Islet of Langerhans (tissue), 1 donor: ENCODE results near the gene SLC28A2.
"Not testable (repeated sequence)": the region's sequence is repeated elsewhere in the genome, so short reads cannot be mapped to it uniquely, and the experiment has no call there.

Experiments used
- FAIRE-seq: peaks from one replicate; lab custom pipeline; 2011; peaks lifted over from hg19 to GRCh38; lab: Jason Lieb, UNC

SLC28A2 gene, protein sequence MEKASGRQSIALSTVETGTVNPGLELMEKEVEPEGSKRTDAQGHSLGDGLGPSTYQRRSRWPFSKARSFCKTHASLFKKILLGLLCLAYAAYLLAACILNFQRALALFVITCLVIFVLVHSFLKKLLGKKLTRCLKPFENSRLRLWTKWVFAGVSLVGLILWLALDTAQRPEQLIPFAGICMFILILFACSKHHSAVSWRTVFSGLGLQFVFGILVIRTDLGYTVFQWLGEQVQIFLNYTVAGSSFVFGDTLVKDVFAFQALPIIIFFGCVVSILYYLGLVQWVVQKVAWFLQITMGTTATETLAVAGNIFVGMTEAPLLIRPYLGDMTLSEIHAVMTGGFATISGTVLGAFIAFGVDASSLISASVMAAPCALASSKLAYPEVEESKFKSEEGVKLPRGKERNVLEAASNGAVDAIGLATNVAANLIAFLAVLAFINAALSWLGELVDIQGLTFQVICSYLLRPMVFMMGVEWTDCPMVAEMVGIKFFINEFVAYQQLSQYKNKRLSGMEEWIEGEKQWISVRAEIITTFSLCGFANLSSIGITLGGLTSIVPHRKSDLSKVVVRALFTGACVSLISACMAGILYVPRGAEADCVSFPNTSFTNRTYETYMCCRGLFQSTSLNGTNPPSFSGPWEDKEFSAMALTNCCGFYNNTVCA

DNA sequence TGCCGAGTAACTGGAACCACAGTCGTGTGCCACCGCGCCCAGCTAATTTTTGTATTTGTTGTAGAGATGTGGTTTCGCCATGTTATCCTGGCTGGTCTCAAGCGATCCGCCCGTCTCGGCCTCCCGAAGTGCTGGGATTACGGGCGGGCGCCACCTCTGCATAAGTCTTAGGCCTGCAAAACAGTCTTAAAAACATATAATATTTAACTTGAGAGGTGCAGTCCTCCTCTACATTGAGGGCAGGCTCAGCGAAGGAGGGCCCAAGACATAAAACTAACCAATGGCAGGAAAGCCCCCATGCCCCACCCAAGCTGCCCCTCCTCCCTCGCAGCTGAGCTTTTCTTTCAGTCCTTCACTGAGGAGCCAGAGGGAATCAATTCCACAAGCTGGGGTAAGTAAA is at the start of gene SLC28A2:
Gene SLC28A2 (plus strand): TSS at position 347 of the 400 bp plus-strand sequence. CDS start 982 bp downstream, outside the sequence.
- FAIRE-seq, result no peak

DNA sequence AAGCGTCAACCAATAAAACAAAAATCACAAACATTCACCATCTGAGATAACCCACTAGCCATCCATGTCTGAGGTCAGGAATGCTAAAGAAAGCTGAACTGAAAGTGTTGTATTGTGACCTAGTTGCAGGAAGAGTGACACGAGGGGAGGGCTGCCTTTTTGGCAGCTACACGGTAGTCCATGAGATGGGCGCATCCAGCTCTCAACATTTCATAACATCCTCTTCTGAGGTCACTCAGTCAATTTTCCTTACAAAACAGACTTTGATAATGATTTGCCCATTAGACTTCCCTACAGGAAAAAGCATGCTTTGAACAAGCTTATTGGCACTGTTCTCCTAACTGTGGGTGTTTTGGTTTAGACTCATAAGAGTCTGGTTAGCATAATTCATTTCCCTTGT is 48.9 kb upstream of the SLC28A2 start:
- FAIRE-seq, result no peak

DNA sequence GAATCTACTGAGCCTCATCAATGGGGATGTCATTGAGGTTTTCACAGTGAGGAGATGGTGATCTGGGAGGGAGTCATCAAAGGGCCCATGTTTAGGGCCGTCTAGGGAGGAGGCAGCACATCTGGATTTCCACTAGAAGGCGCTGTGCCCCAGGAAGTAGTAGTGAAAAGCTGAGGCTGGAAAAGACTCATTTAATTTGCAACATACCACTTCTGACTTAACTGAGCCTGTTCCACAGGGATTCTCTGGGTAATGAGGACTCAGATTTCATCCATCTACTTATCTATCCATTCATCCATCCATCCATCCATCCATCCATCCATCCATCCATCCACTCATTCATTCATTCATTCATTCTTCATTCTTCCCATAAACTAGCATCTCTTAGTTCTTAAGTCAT is 46.8 kb upstream of the SLC28A2 start:
- no peak for FAIRE-seq

DNA sequence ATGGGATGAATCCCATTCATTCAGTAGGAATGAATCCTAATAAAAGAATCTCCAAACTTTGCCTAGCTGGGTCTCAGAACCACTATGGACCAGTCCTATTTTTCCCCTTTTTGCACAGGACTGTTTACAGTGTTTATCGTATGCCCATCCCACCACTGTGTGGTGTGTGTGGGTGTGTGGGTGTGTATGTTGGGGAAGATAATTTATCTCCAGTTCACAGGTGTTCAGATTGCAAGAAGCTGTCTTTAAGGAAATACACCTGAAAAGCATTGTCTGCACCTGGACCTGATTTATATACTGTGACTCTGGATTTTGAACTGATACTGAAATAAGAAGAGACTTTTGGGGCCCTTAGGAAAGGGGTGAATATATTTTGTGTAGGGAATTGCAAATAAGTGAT is 39.5 kb upstream of the SLC28A2 start:
- no peak for FAIRE-seq

DNA sequence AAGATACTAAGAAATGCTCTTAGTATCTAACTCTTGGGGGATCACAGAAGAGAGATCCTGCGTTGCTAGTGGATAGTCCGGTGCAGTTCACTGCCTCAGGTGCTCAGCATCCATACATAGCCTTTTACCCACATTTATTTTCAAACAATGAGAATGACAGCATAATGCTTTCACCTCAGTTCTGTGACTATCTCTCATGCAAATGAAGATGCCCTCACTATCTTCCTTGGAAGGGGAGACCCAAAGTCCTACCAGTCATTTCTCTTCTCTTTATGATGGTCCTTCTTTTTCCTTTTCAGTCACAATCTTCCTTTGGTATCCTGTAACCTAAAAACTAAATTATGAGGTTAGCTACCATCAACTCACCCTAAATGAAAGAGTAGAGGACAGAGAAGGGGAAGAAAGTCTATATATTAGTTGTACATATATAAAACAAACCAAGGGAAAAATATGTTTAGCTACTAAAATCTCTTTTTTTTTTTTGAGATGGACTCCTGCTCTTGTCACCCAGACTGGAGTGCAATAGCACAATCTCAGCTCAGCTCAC is 30.9 kb upstream of the SLC28A2 start:
- no peak for FAIRE-seq

DNA sequence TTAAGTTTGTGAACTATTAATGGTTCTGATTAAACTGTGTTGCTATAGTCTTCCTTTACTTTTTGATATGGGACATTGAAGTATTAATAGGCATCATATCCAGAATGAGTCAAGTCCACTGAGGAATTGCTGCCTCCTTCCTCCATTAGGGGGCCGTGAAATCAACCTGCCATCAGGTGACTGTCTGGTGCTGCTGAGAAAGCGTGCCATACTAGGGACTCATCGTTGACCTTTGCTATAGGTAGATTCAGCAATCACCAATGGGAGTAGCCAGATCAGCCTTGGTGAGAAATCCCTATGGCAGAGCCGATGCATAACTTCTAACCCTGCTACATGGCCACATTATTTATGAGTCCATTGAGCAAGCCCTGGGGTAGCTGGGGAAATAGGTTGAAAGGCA is 30.1 kb upstream of the SLC28A2 start:
- FAIRE-seq, result no peak

DNA sequence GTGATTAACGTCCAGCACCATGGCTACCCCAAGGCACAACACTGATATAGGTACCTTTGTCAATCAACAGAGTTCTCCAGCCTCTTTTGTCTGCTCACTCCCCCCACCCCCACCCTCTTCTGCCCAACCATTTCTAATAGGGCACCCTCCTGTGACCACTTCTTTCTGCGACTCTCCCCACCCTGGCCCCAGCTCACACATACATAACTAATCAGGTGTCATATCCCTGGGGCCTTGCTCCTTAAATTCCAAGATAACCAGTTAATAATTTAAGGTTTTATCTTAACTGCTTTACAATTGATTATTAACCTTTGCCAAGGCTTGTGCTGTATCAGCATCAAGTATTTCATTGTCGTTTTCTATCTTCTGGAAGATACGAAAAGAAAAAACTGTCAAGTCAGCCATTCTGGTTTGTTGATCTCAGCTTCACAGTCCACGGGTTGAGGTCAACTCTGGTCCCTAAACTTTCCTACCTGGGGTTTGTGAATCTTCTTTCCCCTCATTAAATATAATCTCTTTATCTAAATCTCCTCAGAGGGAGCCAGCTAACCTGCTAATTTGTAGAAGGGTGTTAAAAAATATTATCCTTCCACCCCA is 27.3 kb upstream of the SLC28A2 start:
- no peak for FAIRE-seq

DNA sequence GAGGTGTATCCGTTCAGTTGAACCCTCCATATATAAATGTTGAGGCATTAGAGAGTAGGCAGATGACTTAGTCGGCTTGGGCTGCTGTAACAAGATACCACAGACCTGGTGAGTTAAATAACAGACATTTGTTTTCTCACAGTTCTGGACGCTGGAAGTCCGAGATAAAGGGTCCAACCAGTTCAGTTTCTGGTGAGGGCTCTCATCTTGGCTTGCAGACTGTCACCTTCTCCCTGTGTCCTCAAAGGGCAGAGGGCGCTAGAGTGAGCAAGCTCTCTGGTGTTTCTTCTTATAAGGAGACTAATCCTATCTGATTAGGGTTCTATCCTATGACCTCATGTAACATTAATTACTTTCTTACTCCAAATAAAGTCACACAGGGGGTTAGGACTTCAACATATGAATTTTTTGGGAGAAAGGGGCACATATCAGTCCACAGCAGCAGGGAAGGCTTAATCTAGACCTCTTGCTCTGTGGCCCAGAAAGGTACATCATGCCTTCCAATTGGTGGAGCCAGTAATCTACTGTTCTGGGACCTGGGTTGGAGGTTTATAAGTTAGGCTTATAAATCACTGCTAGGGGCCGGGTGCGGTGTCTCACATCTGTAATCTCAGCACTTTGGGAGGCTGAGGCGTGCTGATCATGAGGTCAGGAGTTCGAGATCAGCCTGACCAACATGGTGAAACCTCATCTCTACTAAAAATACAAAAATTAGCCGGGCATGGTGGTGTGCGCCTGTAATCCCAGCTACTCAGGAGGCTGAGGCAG is 26.3 kb upstream of the SLC28A2 start:
- no peak for FAIRE-seq

DNA sequence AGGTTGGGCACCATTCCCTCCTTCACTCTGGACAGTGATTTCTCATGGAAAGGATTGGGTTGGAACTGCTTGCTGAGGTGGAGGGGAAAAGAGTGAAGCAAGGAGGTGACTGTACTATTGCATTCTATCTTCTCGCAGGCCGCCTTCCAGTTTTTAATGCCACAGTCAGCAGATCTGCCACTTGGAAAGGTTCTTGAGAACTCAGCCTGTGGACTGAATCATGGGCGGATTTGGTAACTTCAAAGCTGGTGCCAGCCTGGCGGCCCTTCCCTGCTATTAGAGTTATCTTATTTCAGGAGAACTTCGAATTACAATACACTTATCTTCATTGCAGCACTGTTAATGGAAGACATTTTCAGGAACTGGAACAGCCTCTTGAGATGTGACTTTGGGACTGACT is 23.1 kb upstream of the SLC28A2 start:
- no peak for FAIRE-seq

DNA sequence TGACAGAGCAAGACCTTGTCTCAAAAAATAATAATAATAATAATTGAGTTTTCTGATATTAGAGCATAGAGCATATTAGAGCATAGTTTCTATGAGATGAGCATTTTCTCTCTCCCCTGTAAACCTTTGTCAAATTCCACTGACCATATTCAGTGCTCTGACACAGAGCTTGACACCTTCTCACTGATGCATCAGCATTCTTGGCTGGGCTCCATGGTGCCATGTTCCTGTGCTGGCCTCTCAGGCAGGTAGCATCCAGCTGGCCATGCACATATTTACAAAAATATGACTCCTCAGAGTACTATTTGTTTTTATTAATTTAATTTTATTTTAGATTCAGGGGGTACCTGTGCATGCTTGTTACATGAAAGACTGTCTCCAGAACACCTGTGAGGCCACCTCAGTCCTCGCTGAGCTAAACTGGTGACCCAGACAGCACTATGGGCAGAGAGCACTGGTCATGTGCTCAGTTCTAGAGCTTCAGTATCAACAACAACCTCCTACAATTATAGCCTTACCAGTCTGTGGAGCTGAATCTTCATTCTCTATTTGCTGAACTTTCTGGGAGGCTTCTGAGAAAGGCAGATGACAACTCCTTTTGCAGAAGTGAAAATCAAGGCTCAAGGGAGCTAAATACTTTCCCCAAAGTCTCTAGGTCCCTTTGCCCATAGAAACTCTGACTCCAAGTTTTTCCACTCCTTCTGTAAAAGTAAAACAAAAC is 21.6 kb upstream of the SLC28A2 start:
- FAIRE-seq, result no peak

DNA sequence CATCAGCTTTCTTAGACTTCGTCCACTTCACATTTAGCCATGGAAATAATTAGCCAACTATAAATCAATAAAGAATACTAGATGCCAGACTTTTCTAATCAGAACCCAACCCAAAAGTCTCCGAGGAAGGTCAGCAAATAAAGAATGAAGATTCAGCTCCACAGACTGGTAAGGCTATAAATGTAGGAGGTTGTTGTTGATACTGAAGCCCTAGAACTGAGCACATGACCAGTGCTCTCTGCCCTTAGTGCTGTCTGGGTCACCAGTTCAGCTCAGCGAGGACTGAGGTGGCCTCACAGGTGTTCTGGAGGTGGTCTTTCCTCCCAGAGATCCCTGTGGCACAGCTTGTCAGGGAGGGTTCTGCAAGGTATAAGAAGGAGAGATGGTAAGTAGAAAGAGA is 20.9 kb upstream of the SLC28A2 start:
- no peak for FAIRE-seq

DNA sequence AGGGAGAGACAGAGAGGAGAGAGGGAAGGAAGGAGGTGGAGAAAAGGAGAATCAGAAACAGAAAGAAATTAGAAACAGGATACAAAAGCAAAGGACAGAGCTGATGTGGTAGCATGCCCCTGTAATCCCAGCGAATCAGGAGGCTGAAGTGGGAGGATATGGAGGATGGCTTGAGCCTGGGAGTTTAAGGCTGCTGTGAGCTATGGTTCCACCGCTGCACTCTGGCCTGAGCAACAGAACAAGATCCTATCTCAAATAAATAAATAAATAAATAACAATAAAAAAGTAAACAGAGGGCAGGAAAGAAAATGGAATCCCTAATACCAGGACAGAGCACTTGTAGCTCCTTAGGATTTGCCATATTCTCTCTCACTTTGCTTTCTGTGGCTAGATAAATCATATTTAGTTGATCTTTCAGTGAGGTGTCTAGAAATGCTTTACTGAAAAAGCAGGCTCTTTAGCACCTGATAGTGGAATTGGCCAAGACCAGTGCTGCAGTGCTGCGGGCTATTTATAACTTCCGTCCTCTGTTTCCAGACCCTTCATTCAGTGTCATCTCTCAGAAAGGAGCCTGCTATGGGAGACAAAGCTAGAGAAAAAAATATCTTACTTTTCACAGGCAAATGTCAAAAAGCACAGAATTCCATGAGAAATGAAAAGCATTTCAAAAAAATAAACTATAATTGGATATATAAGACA is 20.0 kb upstream of the SLC28A2 start:
- no peak for FAIRE-seq

DNA sequence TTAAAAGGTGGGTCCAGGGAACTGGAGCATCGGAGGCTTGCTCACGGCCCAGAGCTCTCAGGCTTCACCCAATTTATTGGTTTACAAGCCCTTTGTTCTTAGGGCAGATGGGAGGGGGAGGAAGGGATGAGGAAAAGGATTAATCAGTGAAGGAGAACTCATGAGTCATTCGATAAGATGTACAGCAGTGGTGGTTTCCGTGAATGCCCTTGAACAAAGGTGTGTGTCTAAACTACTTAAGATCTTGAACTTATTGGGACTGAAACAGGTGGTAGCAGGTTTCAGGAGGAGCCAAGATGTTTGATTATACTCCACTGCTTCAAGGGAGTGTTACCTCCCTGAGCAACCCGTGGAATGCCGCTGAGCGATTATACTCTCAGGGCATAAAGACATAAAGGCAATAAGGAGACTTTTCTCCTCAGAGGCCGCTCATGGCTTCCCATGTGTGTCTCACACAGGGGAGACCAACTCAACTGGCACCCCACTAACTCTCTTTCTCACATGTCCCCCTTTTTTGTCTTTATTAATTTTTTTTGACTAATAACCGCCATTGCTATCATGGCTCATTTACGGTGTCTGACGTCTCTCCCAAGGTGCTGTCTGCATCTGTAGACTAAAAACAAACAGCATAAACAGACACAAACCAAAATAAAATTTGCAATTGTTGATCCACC is 17.3 kb upstream of the SLC28A2 start:
- no peak for FAIRE-seq

DNA sequence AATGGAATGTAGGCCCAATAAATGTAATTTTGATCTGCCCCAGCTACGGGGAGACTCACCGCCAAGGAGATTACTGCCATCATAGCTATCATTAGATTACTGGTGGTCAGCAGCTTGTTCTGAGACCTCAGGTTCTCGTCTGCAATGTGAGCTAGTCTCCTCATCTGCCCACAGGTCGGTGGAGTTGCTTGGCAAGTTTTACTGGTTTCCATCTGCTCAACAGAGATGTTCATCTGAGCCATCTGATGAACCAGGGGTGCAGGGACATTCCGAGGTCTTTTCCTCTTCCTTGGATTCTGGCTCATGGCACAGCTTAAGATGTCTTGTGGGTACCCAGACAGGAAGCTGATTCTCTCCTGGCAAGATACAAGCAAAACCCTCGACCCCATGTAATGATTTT is 15.2 kb upstream of the SLC28A2 start:
- not testable (repeated sequence) for FAIRE-seq

DNA sequence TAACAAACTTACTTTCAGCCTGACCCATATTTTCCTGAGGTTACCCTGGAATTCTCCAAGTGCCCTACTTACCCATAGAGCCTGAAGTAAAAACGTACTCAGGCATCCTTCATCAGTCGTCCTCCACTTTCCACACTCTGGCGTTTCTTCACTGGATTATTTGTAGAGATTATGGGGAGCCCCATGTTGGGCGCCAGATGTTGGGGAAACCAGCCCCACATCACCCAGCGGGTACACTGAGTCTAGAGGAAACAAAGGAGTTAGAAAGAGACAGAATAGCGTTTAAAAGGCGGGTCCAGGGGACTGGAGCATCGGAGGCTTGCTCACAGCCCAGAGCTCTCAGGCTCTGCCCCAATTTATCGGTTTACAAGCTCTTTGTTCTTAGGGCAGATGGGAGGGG is 9.7 kb upstream of the SLC28A2 start:
- FAIRE-seq, result no peak

DNA sequence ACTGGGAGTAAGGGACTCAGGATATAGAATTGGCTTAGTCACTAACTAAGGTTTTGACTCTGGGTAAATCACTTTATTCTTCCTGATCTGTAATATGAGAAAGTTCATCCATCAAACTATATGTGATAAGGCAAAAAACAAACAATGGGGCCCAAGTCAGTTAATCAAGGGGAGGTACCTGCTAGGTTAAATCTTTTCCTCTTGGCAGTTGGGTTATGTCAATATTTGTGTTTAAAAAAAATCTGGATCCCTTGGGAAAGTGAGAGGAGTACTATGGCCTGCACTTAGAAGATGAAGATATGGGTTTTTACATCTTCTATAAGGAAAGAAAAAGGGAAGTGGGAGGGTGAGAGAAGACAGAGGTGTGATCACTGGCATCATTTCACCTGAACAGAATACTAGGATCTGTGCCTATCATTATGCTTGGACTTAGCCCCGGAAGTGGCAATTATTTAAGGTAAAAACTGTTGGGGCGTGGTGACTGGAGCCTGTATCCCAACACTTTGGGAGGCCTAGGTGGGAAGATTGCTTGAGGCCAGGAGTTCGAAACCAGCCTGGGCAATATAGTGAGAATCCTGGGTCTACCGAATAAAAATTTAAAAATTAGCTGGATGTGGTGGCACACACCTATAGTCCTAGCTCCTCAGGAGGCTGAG is 2.8 kb upstream of the SLC28A2 start:
- FAIRE-seq, result no peak

DNA sequence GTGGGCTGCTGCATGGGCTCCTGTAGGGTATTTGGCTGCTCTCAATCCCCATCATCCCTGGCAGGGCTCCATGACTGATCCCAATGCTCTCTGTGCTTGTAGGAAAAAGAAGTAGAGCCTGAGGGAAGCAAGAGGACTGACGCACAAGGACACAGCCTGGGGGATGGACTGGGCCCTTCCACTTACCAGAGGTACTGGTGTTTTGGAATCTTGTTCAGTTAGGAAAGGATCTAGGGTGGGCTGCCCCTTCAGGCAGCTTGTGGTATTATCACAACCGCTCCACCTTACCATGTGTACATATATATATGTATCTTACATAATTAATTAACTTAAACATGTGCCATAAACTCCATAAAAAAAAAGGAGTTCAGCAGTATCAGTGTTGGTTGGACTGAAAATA is 1.3 kb downstream of the SLC28A2 start:
- no peak for FAIRE-seq

DNA sequence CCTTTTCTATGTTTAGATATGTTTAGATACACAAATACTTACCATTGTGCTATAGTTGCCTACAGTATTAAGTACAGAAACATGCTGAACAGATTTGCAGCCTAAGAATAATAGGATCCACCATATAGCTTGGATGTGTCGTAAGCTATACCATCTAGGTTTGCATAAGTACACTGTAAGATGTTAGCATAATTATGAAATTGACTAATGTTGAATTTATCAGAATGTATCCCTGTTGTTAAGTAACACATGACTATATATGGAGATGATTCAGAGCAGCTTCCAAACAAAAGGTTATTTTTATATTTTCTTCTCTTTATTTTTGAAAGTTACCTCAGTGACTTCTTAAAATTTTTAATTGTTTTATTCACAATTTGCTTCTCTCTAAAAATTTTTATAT is 2.4 kb downstream of the SLC28A2 start:
- FAIRE-seq, result no peak

DNA sequence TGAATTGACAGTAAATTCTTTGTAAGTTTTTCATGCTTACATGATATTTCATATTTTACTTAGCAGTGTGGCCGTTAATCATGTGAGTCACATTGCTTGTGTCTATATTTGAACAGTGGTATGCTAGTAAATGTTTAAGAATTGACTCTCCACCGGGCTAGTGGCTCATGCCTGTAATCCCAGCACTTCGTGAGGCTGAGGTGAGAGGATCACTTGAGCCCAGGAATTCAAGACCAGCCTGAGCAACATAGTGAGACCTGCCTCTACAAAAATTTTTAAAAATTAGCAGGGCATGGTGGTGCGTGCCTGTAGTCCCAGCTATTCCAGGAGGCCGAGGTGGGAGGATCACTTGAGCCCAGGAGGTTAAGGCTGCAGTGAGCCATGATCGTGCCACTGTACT is 2.8 kb downstream of the SLC28A2 start:
- FAIRE-seq, result peak; percentile 79

DNA sequence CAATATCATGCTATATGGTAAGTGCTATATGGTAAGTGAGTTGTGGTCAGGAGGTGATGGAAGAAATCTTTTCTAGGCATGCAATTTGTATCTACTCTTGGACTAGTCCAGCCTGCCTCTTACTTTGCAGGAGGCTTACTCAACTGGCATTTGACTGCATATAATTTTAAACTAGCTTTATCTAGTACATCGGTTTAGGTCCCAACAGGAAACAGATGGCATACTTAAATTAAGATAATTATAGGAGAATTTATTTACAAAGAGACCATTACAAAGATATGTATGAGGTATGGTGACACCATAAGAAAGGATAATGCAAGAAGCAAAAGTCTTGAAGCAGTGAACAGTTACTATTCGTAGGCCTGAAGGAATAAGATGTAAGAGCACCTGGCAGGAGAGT is 7.8 kb downstream of the SLC28A2 start:
- FAIRE-seq, result no peak
